Occipital lobe (tissue), 2 donors: ENCODE results near the gene HSF2BP. TPM values are rescaled to one million over a fixed set of nuclear protein-coding genes. Genes with fewer than 3 reads are reported as not detected.
"Not testable (repeated sequence)": the region's sequence is repeated elsewhere in the genome, so short reads cannot be mapped to it uniquely, and the experiment has no call there.

ENCODE experiments used
- DNase-seq: peaks from one replicate; lab custom pipeline; 2025; lab: John Stamatoyannopoulos, UW
- total RNA-seq: library from RNA; depleted of rRNA; stranded (reverse); fragments of >200 nt; gene quantifications from one replicate; pipeline ENCODE4 v1.2.3, GENCODE V29; 2014

The HSF2BP gene
- 3.9 TPM for total RNA-seq

- peak; percentile 63 for DNase-seq
Measured at GRCh38 chr21:43659136-43660000, at the start of gene HSF2BP, which contains the start of gene RRP1B. TSS of gene HSF2BP (minus strand) at chr21:43659488. CDS start at chr21:43658096, 1,392 bp downstream. TSS of gene RRP1B (plus strand) at chr21:43659560. CDS start at chr21:43659665, 105 bp downstream.

- no peak for DNase-seq
Measured at GRCh38 chr21:43708745-43709381, 49.6 kb upstream of the HSF2BP start.

DNA sequence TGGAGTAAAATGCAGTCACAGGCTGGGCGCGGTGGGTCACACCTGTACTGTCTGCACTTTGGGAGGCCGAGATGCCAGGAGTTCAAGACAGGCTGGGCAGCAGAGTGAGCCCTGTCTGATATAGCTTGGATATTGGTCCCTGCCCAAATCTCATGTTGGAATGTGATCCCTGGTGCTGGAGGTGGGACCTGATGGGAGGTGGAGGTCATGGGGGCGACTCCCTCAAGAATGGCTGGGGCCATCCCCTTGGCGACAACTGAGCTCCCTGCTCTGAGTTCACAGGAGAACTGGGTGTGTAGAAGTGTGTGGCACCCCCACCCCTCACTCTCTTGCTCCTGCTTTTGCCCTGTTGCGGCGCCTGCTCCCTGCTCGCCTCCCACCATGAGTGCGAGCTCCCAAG lies 48.2 kb upstream of the HSF2BP start:
- no peak for DNase-seq

- DNase-seq, result no peak
Measured at GRCh38 chr21:43703035-43703880, 44.0 kb upstream of the HSF2BP start.

DNA sequence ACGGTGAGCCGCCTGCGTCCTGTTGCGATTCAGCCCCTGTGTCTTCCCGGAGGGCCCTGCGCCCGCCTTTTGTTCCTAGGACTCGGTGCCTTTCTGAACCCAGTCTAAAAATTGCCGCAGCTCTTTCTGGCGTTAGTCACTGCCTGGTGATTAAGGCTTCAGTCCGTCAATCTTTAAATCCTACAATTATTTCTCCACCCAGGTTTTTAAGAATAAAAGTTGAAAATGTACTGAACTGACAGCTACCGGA lies 43.4 kb upstream of the HSF2BP start:
- no peak for DNase-seq

- DNase-seq, result no peak
Measured at GRCh38 chr21:43701936-43702784, 42.9 kb upstream of the HSF2BP start.

DNA sequence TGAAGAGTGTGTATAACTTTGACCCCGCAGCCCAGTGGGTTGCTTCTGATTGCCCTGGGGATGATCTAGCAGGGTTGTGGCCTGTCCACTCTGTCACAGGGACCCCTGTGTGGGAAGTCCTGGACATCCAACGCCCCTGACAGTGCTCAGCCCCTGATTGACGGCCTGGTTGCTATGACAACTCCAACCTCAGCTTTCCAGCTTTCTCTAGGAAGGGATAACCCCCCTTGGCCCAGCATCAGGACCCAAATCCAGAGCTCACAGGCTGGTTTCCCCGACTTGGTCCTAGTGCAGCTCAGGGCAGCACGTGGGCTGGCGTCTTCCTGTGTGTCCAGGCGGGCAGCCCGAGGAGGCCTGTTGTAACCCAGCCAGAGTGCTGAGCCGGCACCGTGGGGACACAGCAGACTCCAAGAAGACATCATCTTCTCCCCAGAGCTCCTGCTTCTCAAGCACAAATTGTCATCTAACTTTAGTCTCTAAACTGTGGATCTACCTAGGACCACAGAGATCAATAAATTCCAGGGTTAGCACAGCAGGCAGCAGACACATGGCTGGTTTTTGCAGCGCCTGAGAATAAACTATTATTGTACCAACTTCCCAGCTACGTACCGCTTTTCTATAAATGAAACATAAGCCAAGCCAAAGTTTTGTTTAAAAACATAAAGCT lies 40.8 kb upstream of the HSF2BP start:
- DNase-seq, result no peak

DNA sequence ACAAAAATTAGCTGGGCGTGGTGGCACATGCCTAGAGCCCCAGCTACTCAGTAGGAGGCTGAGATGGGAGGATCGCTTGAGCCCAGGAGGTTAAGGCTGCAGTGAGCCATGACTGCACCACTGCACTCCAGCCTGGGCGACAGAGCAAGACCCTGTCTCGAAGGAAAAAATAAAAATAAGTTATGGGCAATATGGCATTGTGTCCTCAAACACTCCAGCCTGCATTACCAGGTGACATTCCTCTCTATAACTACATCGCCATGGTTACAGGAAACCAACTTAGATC lies 40.1 kb upstream of the HSF2BP start:
- not testable (repeated sequence) for DNase-seq

GRCh38 chr21:43697758-43698643 lies 38.7 kb upstream of the HSF2BP start:
- no peak for DNase-seq

DNA sequence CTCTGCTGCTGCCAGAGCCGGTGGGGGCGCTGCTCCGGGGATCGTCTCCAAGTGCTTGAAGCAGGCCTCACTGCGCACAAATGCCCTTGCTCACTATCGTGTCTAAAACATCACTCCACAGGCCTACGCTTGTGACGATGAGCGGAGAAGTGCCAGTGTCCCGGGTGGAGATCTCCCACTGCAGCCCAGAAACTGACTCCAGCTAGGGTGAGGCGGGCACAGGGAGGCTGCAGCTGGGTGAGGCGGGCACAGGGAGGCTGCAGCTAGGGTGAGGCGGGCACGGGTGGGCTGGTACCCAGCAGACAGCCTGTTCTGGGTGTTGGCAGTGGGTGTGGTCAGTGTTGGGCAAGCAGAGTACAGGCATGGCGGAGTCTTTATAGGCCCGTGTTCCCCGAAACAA lies 36.9 kb upstream of the HSF2BP start:
- DNase-seq, result no peak

DNA sequence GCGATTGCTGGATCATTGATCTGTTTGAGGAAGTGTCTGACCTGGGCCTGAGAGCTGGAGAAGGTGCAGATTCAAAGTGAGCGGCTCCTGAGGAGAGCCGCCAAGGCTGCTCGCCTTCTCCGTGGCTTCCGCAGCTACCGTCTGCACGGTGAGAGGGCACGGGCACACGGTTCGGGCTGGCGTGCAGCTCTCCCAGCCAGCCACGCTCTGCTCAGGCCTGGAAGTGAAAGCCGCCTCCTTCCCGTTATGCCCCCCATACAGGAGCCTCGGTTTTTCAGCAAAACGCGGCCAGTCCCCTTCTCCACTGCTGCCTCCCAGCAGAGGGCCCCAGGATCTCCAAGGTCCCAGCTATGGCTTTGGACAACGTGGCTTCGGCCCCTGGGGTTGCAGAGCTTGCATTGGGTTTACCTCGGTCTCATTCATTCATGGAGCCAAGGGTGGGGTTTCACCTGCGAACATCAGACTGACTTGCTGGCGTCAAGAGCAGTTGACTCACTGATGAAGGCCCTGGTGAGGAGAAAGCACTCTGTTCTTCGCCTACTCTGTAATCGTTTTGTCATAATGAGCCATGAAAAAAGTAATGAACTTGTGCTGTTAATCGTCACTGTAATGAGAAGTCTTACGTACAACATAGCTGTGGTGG lies 35.3 kb upstream of the HSF2BP start:
- no peak for DNase-seq

- DNase-seq, result no peak
Measured at GRCh38 chr21:43693981-43694380, 34.7 kb upstream of the HSF2BP start.

DNA sequence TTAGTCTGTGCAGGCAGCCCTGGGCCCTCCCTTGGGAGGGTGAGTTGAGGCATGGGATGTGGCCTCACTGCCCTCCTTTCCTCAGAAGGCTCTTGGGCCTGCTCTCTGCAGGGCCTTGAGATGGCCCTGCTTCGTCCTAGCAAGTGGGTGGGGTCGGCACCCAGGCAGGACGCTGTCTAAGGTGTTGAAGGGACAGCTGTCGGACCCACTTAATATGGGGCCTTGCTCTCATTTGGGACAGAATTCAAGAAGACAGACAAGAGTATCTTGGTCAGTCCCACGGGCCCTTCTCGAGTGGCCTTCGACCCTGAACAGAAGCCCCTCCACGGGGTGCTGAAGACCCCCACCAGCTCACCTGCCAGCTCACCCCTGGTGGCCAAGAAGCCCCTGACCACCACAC lies 33.7 kb upstream of the HSF2BP start:
- no peak for DNase-seq

- no peak for DNase-seq
Measured at GRCh38 chr21:43691801-43692200, 32.5 kb upstream of the HSF2BP start.

DNA sequence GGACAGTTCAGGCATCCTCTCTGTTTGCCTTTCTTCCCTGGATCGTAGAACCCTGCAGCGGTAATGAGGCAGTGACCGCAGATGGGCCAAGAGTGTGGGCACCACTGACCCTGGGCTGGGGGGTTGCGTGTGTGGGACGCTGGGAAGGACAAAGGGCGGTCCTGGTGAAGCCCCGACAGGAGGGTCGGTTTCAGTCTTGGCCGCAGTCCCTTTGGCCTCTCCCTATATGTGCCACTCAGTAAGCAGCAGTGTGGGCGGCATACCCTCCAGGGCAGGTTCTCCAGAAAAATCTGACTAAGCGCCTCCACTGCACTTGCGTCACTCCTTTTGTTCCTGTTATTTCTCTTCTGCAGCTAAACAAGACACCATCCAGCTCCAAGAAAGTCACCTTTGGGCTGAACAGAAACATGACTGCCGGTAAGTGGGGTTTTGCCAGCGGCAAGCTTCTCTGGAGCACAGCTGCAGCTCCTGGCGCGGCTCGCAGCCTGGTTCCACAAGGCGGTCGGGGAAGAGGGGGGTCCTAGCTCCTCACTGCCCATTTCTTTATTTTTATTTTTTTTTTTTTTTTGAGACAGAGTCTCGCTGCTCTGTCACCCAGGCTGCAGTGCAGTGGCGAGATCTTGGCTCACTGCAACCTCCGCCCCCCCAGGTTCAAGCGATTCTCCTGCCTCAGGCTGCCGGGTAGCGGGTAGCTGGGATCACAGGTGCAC lies 32.0 kb upstream of the HSF2BP start:
- DNase-seq, result no peak

GRCh38 chr21:43690346-43690745 lies 31.1 kb upstream of the HSF2BP start:
- DNase-seq, result no peak

- no peak for DNase-seq
Measured at GRCh38 chr21:43689556-43690337, 30.5 kb upstream of the HSF2BP start.

DNA sequence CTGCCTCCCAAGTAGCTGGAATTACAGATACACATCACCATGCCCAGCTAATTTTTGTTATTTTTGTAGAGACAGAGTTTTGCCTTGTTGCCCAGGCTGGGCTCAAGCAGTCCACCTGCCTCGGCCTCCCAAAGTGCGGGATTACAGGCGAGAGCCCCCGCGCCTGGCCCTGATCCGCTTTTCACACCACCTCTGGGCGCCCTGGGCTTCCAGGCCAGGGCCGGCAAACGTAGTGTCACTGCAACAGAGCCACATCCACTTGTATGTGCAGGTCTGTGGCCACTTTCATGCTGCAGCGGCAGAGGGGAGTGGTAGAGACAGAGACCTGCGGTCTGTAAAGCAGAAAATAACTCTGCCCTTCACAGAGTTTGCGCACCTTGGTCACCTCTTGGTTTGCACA lies 29.6 kb upstream of the HSF2BP start:
- DNase-seq, result no peak
